K562 (cell line): ENCODE measurements around the gene RHBDD1. TPM values are rescaled to one million over a fixed set of nuclear protein-coding genes. Genes with fewer than 3 reads are reported as not detected.

Experiments
- ATAC-seq: fragments of 200-7000 bp; cut with Tn5 transposase; 3 replicates; pipeline ENCODE4 v1.9.1; 2020; ENCODE audit warnings: moderate library complexity
- BruUV-seq: library from RNA; stranded (reverse); fragments of 400-500 nt; replicated peaks from 2 replicates; lab custom pipeline; 2021; lab: Mats Ljungman, UMichigan
- CTCF ChIA-PET: fragments of 300-600 bp; formaldehyde crosslinking; extraction: SDS; loops from one replicate; lab custom pipeline; 2021; ENCODE audit warnings: low intra/inter-chr PET ratio; lab: Yijun Ruan, JAX
- POLR2A ChIA-PET: fragments of 300-600, 350-650 bp; sonication (Branson Sonifier 250); formaldehyde crosslinking; extraction: SDS; loops from one replicate; lab custom pipeline; 2021; ENCODE audit warnings: antibody characterized with exemption, inconsistent platforms; lab: Yijun Ruan, JAX
- DNase-seq, 4 experiments: peaks; one replicate each; pipeline versions ENCODE4 v3.0.0 to v3.0.0-alpha.2; 2011 to 2018; ENCODE audit warnings: low spot score in 3 of 4, mixed read lengths in 3 of 4; ENCODE audit errors: extremely low read depth in 1 of 4
- FAIRE-seq: peaks from 2 replicates; lab custom pipeline; 2011; peaks lifted over from hg19 to GRCh38; lab: Jason Lieb, UNC
- H2AFZ ChIP-seq: 2 replicates; pipeline ENCODE4 v1.6.0; 2011; ENCODE audit warnings: low read depth, low read length, control low read depth, inconsistent platforms
- H3K27ac ChIP-seq: fragments of 200-600 bp; 3 replicates; pipeline ENCODE4 v1.8.0; 2011; ENCODE audit warnings: low read depth, mild to moderate bottlenecking, control low read depth, inconsistent platforms, low read length, moderate library complexity, mixed read lengths; ENCODE audit errors: extremely low read depth
- H3K27me3 ChIP-seq, 2 experiments: fragments of 300-600 bp in 1 of 2; 2 replicates in 1 of 2; 3 replicates in 1 of 2; pipeline versions ENCODE4 v1.6.0 to v1.8.0; 2011; ENCODE audit warnings: inconsistent platforms in 2 of 2, low read length in 2 of 2, mild to moderate bottlenecking in 1 of 2, mixed read lengths in 1 of 2, moderate library complexity in 1 of 2; ENCODE audit not compliant: control insufficient read depth in 2 of 2, insufficient read depth in 2 of 2
- H3K36me3 ChIP-seq: fragments of 300-600 bp; 3 replicates; pipeline ENCODE4 v1.8.0; 2011; ENCODE audit warnings: mild to moderate bottlenecking, low read length, inconsistent platforms; ENCODE audit not compliant: control insufficient read depth, insufficient read depth
- H3K4me1 ChIP-seq, 2 experiments: fragments of 200-600 bp in 1 of 2; replicated peaks in 1 of 2; 2 replicates in 1 of 2; 3 replicates in 1 of 2; pipeline versions ENCODE4 v1.5.1 to v1.8.0; 2011; ENCODE audit warnings: inconsistent platforms in 2 of 2, low read length in 2 of 2, mild to moderate bottlenecking in 1 of 2, mixed read lengths in 1 of 2, moderate library complexity in 1 of 2; ENCODE audit not compliant: control insufficient read depth in 2 of 2, insufficient read depth in 2 of 2
- H3K4me2 ChIP-seq: 2 replicates; pipeline ENCODE4 v1.6.1; 2011; ENCODE audit warnings: low read length, control low read depth, inconsistent platforms, mixed read lengths; ENCODE audit not compliant: insufficient read depth
- H3K4me3 ChIP-seq: fragments of 200-600 bp; sonication (generic), shearing (Covaris generic); 2 replicates; pipeline ENCODE4 v1.5.1; 2016; ENCODE audit warnings: control low read depth, inconsistent platforms
- H3K79me2 ChIP-seq: fragments of 200-600 bp; 3 replicates; pipeline ENCODE4 v1.8.0; 2011; ENCODE audit warnings: low read length, inconsistent platforms; ENCODE audit not compliant: control insufficient read depth, insufficient read depth
- H3K9ac ChIP-seq, 2 experiments: 2 replicates each; pipeline versions ENCODE4 v1.6.0 to v1.6.1; 2011; ENCODE audit warnings: low read depth in 2 of 2, low read length in 2 of 2, control low read depth in 1 of 2, inconsistent platforms in 1 of 2, mild to moderate bottlenecking in 1 of 2, mixed read lengths in 1 of 2; ENCODE audit not compliant: insufficient read depth in 1 of 2
- H3K9me1 ChIP-seq: one replicate; pipeline ENCODE4 v1.6.0; 2011; ENCODE audit warnings: inconsistent platforms, mild to moderate bottlenecking, low read length, moderate library complexity; ENCODE audit not compliant: control insufficient read depth, insufficient read depth
- H3K9me3 ChIP-seq: replicated peaks from 2 replicates; pipeline ENCODE4 v1.5.1; 2011; ENCODE audit warnings: low read depth, low read length, inconsistent platforms; ENCODE audit not compliant: control insufficient read depth, insufficient read depth
- H4K20me1 ChIP-seq: replicated peaks from 2 replicates; pipeline ENCODE4 v1.6.1; 2011; ENCODE audit warnings: low read length, inconsistent platforms, mixed read lengths; ENCODE audit not compliant: control insufficient read depth, insufficient read depth
- BCOR ChIP-seq: fragments of 450-650 bp; IDR thresholded peaks from 2 replicates; pipeline ENCODE4 v1.6.1; 2016
- CREB5 ChIP-seq: fragments of 250-450 bp; sonication (Bioruptor Pico); IDR thresholded peaks from 2 replicates; pipeline ENCODE4 v1.5.0; 2020; ENCODE audit warnings: mild to moderate bottlenecking
- FOXA3 ChIP-seq, 2 experiments: fragments of 450-650 bp in 1 of 2; sonication (generic) in 1 of 2; formaldehyde crosslinking; IDR thresholded peaks in 1 of 2; conservative IDR thresholded peaks in 1 of 2; 2 replicates each; pipeline versions ENCODE4 v1.4.0 to v1.8.0; 2020 to 2022; ENCODE audit warnings: mild to moderate bottlenecking in 2 of 2, missing genetic modification reagents in 1 of 2
- HES1 ChIP-seq: fragments of 450-650 bp; IDR thresholded peaks from 2 replicates; pipeline ENCODE4 v1.6.1; 2016; ENCODE audit warnings: low read depth, mild to moderate bottlenecking, moderate library complexity
- RUNX1 ChIP-seq: sonication (generic); IDR thresholded peaks from 2 replicates; pipeline ENCODE4 v1.6.1; 2016; ENCODE audit warnings: antibody characterized with exemption, low read depth
- THRAP3 ChIP-seq: fragments of 450-650 bp; IDR thresholded peaks from 2 replicates; pipeline ENCODE4 v1.6.1; 2016; ENCODE audit warnings: mild to moderate bottlenecking, inconsistent platforms, borderline replicate concordance
- ZNF696 ChIP-seq: fragments of 250-450 bp; sonication (Bioruptor Pico); conservative IDR thresholded peaks from 2 replicates; pipeline ENCODE4 v1.4.0; 2020; ENCODE audit warnings: mild to moderate bottlenecking, moderate library complexity
- WGBS: fragments of 100-300 bp; shearing (Covaris generic); methylation state at CpG from one replicate; pipeline ENCODE4 v1.1.6; 2016; ENCODE audit warnings: low coverage, mixed read lengths; ENCODE audit not compliant: insufficient coverage; ENCODE audit errors: missing lambda C conversion rate; 5-methylcytosine and 5-hydroxymethylcytosine counted together
- in situ Hi-C: fragments of 300-500 bp; cut with MboI; formaldehyde crosslinking; loops from 4 replicates; pipeline ENCODE4 v1.15.0; 2018; ENCODE audit warnings: inconsistent platforms, mixed read lengths
- intact Hi-C: fragments of 100-400 bp; cut with micrococcal nuclease; formaldehyde crosslinking; loops from 2 replicates; pipeline ENCODE4 v1.14.2; 2022
- polyA plus RNA-seq, 8 experiments: library from polyadenylated mRNA; depleted of rRNA in 4 of 8; stranded (reverse) in 5 of 8; unstranded in 3 of 8; fragments of >200 nt; fragmentation: Nextera tagmentation in 2 of 8; fragmentation: Illumina TruSeq in 1 of 8; extraction: Ambion mirVana in 2 of 8; extraction: Trizol in 1 of 8; gene quantifications; 2 replicates each; pipeline versions ENCODE4 v1.2.1 to v1.2.3, GENCODE V29; 2011 to 2014; ENCODE audit warnings: inconsistent platforms in 1 of 8, missing spikeins in 1 of 8
- total RNA-seq, 7 experiments: library from RNA; depleted of rRNA in 6 of 7; stranded (reverse); fragments of >200 nt in 6 of 7; fragmentation: Illumina TruSeq in 2 of 7; extraction: Trizol in 2 of 7; gene quantifications; 2 replicates each; pipeline versions ENCODE4 v1.2.1 to v1.2.3, GENCODE V29; 2011 to 2021; ENCODE audit warnings: low replicate concordance in 1 of 7

The RHBDD1 gene
- total and polyA plus RNA-seq, 9 of the 15 experiments (the other 6 are each of a cell fraction or from before 2014, with no cell fraction given), result 4.8 to 34.8 (median 15.6) TPM

DNA sequence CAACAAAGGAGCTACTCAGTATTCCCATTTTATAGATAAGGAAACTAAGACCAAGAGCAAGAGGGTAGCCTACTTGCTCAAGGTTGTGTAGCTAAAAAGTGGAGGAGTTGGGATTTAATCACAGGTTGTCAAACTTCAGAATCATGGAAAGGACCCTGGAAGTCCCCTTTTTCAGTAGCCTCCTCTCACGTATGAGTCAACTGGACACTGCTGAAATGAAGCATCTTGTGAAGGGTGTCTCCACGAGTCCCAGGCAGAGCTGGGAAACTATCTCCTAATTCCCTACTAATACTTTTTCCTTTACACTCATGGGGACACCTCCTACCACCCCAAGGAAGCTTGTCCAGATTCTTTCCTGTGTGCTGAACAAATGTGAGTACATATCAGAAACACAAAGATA is 155.8 kb downstream of the RHBDD1 start:
- ATAC-seq, result no peak
- in situ Hi-C loops, result no loop called here
- BruUV-seq, result no TSS peak

More for the DNA sequence above, 155.8 kb downstream of the RHBDD1 start:
- ChIA-PET POLR2A (no interaction called here), CTCF (no interaction called here)
- Histone ChIP-seq H3K9me3 (no peaks in the 10 kb centered on the region), H3K9me1 (no peaks in the 10 kb centered on the region), H3K4me1 (no peaks in the 10 kb centered on the region), H3K36me3 (peaks cover 10% of the 10 kb centered on the region; the same call in 1 of the 3 replicates), H3K27me3 (no peaks in the 10 kb centered on the region), H4K20me1 (no peaks in the 10 kb centered on the region), H2AFZ (no peak overlapping the region), H3K79me2 (no peaks in the 10 kb centered on the region), H3K9ac (no peak overlapping the region), H3K4me3 (no peak overlapping the region), H3K27ac (no peak overlapping the region), H3K4me2 (no peak overlapping the region)
- TF ChIP-seq RUNX1 (no peak), BCOR (no peak), HES1 (no peak), CREB5 (CRISPR knock-in tag) (no peak), THRAP3 (no peak), ZNF696 (CRISPR knock-in tag) (no peak), FOXA3 (CRISPR knock-in tag; conservative IDR thresholded peaks at IDR 0.05 in 1 of 2, IDR thresholded peaks at IDR 0.05 in 1 of 2) (no peak)
- FAIRE-seq, result no peak
- intact Hi-C loops, result no loop called here
- no peak for DNase-seq
- WGBS, result 69% methylated on average over 2 of the region's 2 CpGs
